ENCODE results near the gene TAAR9. TPM values are rescaled to one million over a fixed set of nuclear protein-coding genes. Genes with fewer than 3 reads are reported as not detected.

TAAR9 gene
- total RNA-seq, 1 experiment from 2014 or later = not detected

Other genes with a start within 250 kb of the TAAR9 start
- 0.86 and 1.5 TPM in 2 replicates for gene MOXD1, start 136.8 kb upstream of the TAAR9 start, total RNA-seq (2014; rRNA removed; shearing (Covaris generic))
- 17.3 and 18.6 TPM in 2 replicates for gene STX7, start 25.2 kb upstream of the TAAR9 start, total RNA-seq (2014; rRNA removed; shearing (Covaris generic))
- not detected in 2 replicates for gene TAAR8, start 14.4 kb downstream of the TAAR9 start, total RNA-seq (2014; rRNA removed; shearing (Covaris generic))
- gene TAAR6, start 32.0 kb downstream of the TAAR9 start, total RNA-seq (2014; rRNA removed; shearing (Covaris generic)) = not detected in 2 replicates
- gene TAAR5, start 51.5 kb downstream of the TAAR9 start, total RNA-seq (2014; rRNA removed; shearing (Covaris generic)) = not detected in 2 replicates
- gene TAAR2, start 86.0 kb downstream of the TAAR9 start, total RNA-seq (2014; rRNA removed; shearing (Covaris generic)) = not detected in 2 replicates
- gene TAAR1, start 120.9 kb downstream of the TAAR9 start, total RNA-seq (2014; rRNA removed; shearing (Covaris generic)) = not detected in 2 replicates
- 0.10 TPM in 1 of 2 replicates, not detected in the other for gene VNN1, start 175.8 kb downstream of the TAAR9 start, total RNA-seq (2014; rRNA removed; shearing (Covaris generic))
- gene VNN2, start 219.6 kb downstream of the TAAR9 start, total RNA-seq (2014; rRNA removed; shearing (Covaris generic)) = 0.30 and 0.36 TPM in 2 replicates